NAMALWA (cell line): ENCODE results near the gene SNRNP35.
"Not testable (repeated sequence)": the region's sequence is repeated elsewhere in the genome, so short reads cannot be mapped to it uniquely, and the experiment has no call there.

ENCODE experiments used
- DNase-seq: peaks from one replicate; pipeline ENCODE4 v3.0.0-alpha.2; 2015; ENCODE audit warnings: low spot score

Gene SNRNP35

GRCh38 chr12:123489580-123489979 lies 31.6 kb downstream of the SNRNP35 start:
- DNase-seq: no peak

- DNase-seq: no peak
These were observed 32.1 kb downstream of the SNRNP35 start for GRCh38 chr12:123490089-123490488.

- no peak for DNase-seq
These were observed 33.1 kb downstream of the SNRNP35 start for GRCh38 chr12:123491056-123491455.

GRCh38 chr12:123491481-123491880 lies 33.5 kb downstream of the SNRNP35 start:
- no peak for DNase-seq

- DNase-seq: not testable (repeated sequence)
These were observed 34.5 kb downstream of the SNRNP35 start for GRCh38 chr12:123492339-123493039.

GRCh38 chr12:123494124-123494851 lies 36.3 kb downstream of the SNRNP35 start:
- DNase-seq: no peak

GRCh38 chr12:123497065-123497464 lies 39.1 kb downstream of the SNRNP35 start:
- no peak for DNase-seq

GRCh38 chr12:123498126-123498825 lies 40.3 kb downstream of the SNRNP35 start:
- no peak for DNase-seq

- DNase-seq: no peak
These were observed 41.4 kb downstream of the SNRNP35 start for GRCh38 chr12:123499332-123499731.

- DNase-seq: no peak
These were observed 44.3 kb downstream of the SNRNP35 start for GRCh38 chr12:123502163-123502704.

GRCh38 chr12:123506059-123506842 lies 48.3 kb downstream of the SNRNP35 start:
- no peak for DNase-seq

GRCh38 chr12:123506843-123507236 lies 48.9 kb downstream of the SNRNP35 start:
- DNase-seq: no peak

GRCh38 chr12:123512838-123513665 lies 55.1 kb downstream of the SNRNP35 start:
- peak; percentile 18 for DNase-seq

- no peak for DNase-seq
These were observed 55.9 kb downstream of the SNRNP35 start for GRCh38 chr12:123513805-123514204.

GRCh38 chr12:123514582-123515221 lies 56.8 kb downstream of the SNRNP35 start:
- DNase-seq: not testable (repeated sequence)

- no peak for DNase-seq
These were observed 58.4 kb downstream of the SNRNP35 start for GRCh38 chr12:123516216-123516780.
